ENCODE measurements around the gene PLXNC1. TPM values are rescaled to one million over a fixed set of nuclear protein-coding genes. Genes with fewer than 3 reads are reported as not detected.

PLXNC1 gene
- total RNA-seq, 2 donors from 2014 or later: 8.5 to 9.2 TPM

GRCh38 chr12:94149781-94150239 lies 1.4 kb downstream of the PLXNC1 start:
- DNase-seq (ENCODE audit: low spot score) (no peak), ATAC-seq (ENCODE audit: insufficient number of reproducible peaks, low FRiP score, low read depth) (no peak)
- Histone ChIP-seq H3K4me1 (ENCODE audit: control insufficient read depth in 1 of 2, low read depth in 2 of 2) (peaks cover 0 to 24% of the 10 kb centered on the region in 2 donors), H3K27ac (no peak overlapping the region), H3K27me3 (replicated peaks; ENCODE audit: insufficient read depth) (no peaks in the 10 kb centered on the region), H3K4me3 (peak overlapping the region; percentile 77), H3K9me3 (no peaks in the 10 kb centered on the region), H3K36me3 (no peaks in the 10 kb centered on the region)
- no peak for TF ChIP-seq CTCF (IDR thresholded peaks at IDR 0.05)

DNA sequence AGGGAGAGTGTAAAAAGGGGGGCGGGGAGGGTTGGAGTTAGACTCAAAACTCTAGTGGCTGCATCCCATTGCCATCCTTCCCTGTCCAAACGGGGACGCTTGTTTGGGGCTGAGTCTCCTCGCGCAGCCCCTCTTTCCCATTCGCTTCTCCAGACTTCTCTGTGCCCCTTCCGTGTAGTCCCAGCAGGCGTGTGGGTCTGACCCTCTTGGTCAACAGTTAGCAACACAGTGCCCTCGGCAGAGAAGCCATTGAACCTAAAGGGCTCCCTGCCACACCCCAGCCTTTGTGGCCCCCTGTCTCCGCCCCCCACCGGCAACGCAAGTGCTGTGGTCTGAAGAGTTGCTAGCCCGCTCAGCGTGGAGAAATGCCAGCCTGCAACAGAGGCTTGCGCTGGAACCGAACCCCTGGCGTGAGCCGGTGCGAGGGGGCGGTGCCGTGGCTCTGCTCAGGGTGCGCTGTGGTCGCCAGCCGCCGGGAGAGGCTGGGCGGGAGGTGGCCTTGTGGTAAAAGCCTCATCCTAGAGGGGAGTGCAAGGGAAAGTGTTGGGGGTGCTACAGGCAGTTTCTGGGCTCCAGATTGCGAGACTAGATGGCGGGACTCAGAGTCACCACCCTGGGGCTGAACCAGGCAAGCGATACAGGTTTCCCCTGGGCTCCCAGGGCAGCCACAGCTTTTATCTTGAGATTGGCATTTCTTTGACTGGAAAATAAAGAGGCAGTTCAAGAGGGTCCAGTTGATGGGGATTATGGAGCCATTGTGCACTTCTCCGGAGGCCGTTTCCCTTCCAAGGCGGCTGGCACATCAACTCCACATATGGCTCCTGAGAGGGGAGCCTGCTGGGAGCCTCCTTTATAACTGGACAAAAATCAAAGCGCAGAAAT lies 2.1 kb downstream of the PLXNC1 start:
- ATAC-seq (ENCODE audit: insufficient number of reproducible peaks, low FRiP score, low read depth) (no peak), DNase-seq (ENCODE audit: low spot score) (no peak)
- H3K27ac ChIP-seq: no peak overlapping the region

GRCh38 chr12:94151582-94151981 lies 3.2 kb downstream of the PLXNC1 start:
- DNase-seq (ENCODE audit: low spot score): no peak
- Histone ChIP-seq H3K4me3 (peak overlapping the region; percentile 77), H3K27ac (no peak overlapping the region), H3K9me3 (no peaks in the 10 kb centered on the region), H3K4me1 (ENCODE audit: control insufficient read depth in 1 of 2, low read depth in 2 of 2) (peaks cover 0 to 24% of the 10 kb centered on the region in 2 donors), H3K27me3 (replicated peaks; ENCODE audit: insufficient read depth) (no peaks in the 10 kb centered on the region), H3K36me3 (no peaks in the 10 kb centered on the region)
- TF ChIP-seq CTCF (IDR thresholded peaks at IDR 0.05): no peak
- no peak for ATAC-seq (ENCODE audit: insufficient number of reproducible peaks, low FRiP score, low read depth)

More for the DNA sequence above, 2.1 kb downstream of the PLXNC1 start:
- H3K4me3 ChIP-seq: peak overlapping the region; percentile 77
- H3K9me3 ChIP-seq: no peaks in the 10 kb centered on the region
- no peaks in the 10 kb centered on the region for H3K36me3 ChIP-seq
- H3K4me1 ChIP-seq (ENCODE audit: control insufficient read depth in 1 of 2, low read depth in 2 of 2): peaks cover 0 to 24% of the 10 kb centered on the region in 2 donors
- no peak for TF ChIP-seq CTCF (IDR thresholded peaks at IDR 0.05)
- H3K27me3 ChIP-seq (replicated peaks; ENCODE audit: insufficient read depth): no peaks in the 10 kb centered on the region

DNA sequence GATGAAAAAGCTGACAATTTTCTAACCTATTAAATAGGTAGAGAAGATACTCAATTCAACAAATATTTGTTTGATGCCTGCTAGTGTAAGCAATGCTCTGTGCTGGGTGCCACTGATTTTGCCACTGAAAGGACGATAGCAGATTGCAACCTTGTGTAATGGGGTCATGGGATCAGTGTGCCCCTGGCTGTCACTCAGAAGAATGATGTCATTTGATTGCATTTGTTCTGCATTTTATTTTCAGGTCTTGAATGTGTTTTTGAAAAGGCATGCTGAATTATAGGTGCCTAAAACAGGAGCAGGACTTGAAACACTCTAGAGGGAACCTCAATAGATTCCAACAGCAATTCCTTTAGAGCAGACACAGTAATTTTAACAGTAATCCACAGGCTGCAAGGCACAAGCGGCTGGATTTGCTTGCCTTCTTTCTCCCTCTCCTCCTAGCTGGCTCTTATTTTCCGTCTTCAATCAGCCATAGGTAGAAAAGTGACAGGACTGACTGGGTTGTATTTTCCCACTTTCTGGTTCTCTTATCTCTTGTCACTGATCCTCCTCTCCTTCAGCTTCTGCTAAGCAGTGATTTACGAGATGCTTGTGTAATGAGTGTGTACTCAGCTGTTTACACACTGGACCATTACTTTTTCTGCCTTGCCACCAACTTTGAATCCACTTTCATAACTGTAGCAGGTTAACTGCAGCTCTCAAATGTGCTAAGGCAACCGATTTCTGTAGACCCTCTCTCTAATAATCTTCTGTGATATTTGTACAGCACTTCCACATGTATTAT lies 4.1 kb downstream of the PLXNC1 start:
- no peak for ATAC-seq (ENCODE audit: insufficient number of reproducible peaks, low FRiP score, low read depth)

More for the DNA sequence above, 4.1 kb downstream of the PLXNC1 start:
- no peak for DNase-seq (ENCODE audit: low spot score)
- H3K4me3 ChIP-seq: no peak overlapping the region
- peaks cover 0 to 24% of the 10 kb centered on the region in 2 donors for H3K4me1 ChIP-seq (ENCODE audit: control insufficient read depth in 1 of 2, low read depth in 2 of 2)
- H3K9me3 ChIP-seq: no peaks in the 10 kb centered on the region
- no peaks in the 10 kb centered on the region for H3K27me3 ChIP-seq (replicated peaks; ENCODE audit: insufficient read depth)
- no peak for TF ChIP-seq CTCF (IDR thresholded peaks at IDR 0.05)
- no peak overlapping the region for H3K27ac ChIP-seq
- no peaks in the 10 kb centered on the region for H3K36me3 ChIP-seq
